A549 (cell line): Measurements from ENCODE around the gene PAK1.

ENCODE experiments used
- BHLHE40 ChIP-seq: IDR thresholded peaks from 2 replicates; pipeline ENCODE4 v1.6.1; 2012; ENCODE audit warnings: low read depth, low read length, inconsistent platforms
- USF2 ChIP-seq: fragments of 450-650 bp; IDR thresholded peaks from 2 replicates; pipeline ENCODE4 v1.6.1; 2014; ENCODE audit warnings: antibody characterized with exemption

- TF ChIP-seq USF2 (no peak), BHLHE40 (no peak)
Measured at GRCh38 chr11:77518471-77518870, 44.6 kb upstream of the PAK1 start.
